ENCODE measurements around the gene CLEC6A. TPM values are rescaled to one million over a fixed set of nuclear protein-coding genes. Genes with fewer than 3 reads are reported as not detected.
"Not testable (repeated sequence)": the region's sequence is repeated elsewhere in the genome, so short reads cannot be mapped to it uniquely, and the experiment has no call there.

The CLEC6A gene
- total RNA-seq, result under 1 TPM in 1 of 8 experiments, not detected in 7; 0.11 TPM

- no peak within 1 kb of the TSS for H3K27ac ChIP-seq
- no peak for ATAC-seq (replicated peaks in 6 of 8)
- H3K4me1 ChIP-seq (replicated peaks in 1 of 2), result peaks cover 0 to 7% of the 10 kb centered on the region in 2 donors
- WGBS, 10 experiments, result 0 to 100% (median 55%) methylated on average over 2 of the region's 2 CpGs; no CpG with 5 or more reads in 2 of the 10 experiments
- H3K4me3 ChIP-seq, result no peak within 1 kb of the TSS
- in situ Hi-C loops (cut with MboI; ENCODE audit: low pct_unique_long_range_greater_than_20kb in 2 of 9, low sequenced_read_pairs in 9 of 9, unreplicated experiment in 9 of 9), result no loop called here
Observed at GRCh38 chr12:8455727-8456360, at the start of gene CLEC6A. CLEC6A (plus strand) TSS chr12:8455962; CDS start chr12:8456112, 150 bp downstream.

- H3K4me3 ChIP-seq; H3K27ac ChIP-seq; H3K4me1 ChIP-seq (replicated peaks in 1 of 2); ATAC-seq (replicated peaks in 6 of 8); in situ Hi-C loops (cut with MboI; ENCODE audit: low pct_unique_long_range_greater_than_20kb in 2 of 9, low sequenced_read_pairs in 9 of 9, unreplicated experiment in 9 of 9): not testable (repeated sequence)
- 50% methylated on average over 1 of the region's 6 CpGs; no CpG with 5 or more reads in 9 of the 10 experiments for WGBS, 10 experiments
Observed at GRCh38 chr12:8419576-8419975, 36.2 kb upstream of the CLEC6A start.

- Histone ChIP-seq H3K4me1 (replicated peaks in 1 of 2) (no peaks in the 10 kb centered on the region), H3K27ac (no peak overlapping the region), H3K4me3 (no peak overlapping the region)
- in situ Hi-C loops (cut with MboI; ENCODE audit: low pct_unique_long_range_greater_than_20kb in 2 of 9, low sequenced_read_pairs in 9 of 9, unreplicated experiment in 9 of 9), result no loop called here
- ATAC-seq (replicated peaks in 6 of 8), result no peak
- whole genome bisulfite sequencing, 10 experiments, result no CpG with 5 or more reads among the region's 10 CpGs
Observed at GRCh38 chr12:8420506-8420905, 35.3 kb upstream of the CLEC6A start.

- in situ Hi-C loops (cut with MboI; ENCODE audit: low pct_unique_long_range_greater_than_20kb in 2 of 9, low sequenced_read_pairs in 9 of 9, unreplicated experiment in 9 of 9); ATAC-seq (replicated peaks in 6 of 8); H3K27ac ChIP-seq; H3K4me3 ChIP-seq; H3K4me1 ChIP-seq (replicated peaks in 1 of 2): not testable (repeated sequence)
- 54 to 100% (median 80%) methylated on average over 1 to 10 of the region's 22 CpGs; no CpG with 5 or more reads in 5 of the 10 experiments for WGBS, 10 experiments
Observed at GRCh38 chr12:8444536-8445278, 11.1 kb upstream of the CLEC6A start.

GRCh38 chr12:8445731-8446130 is 10.0 kb upstream of the CLEC6A start:
- H3K4me1 ChIP-seq (replicated peaks in 1 of 2), result peaks cover 0 to 4% of the 10 kb centered on the region in 2 donors
- in situ Hi-C loops (cut with MboI; ENCODE audit: low pct_unique_long_range_greater_than_20kb in 2 of 9, low sequenced_read_pairs in 9 of 9, unreplicated experiment in 9 of 9), result no loop called here
- no peak for ATAC-seq (replicated peaks in 6 of 8)
- H3K27ac ChIP-seq, result no peak overlapping the region
- H3K4me3 ChIP-seq, result no peak overlapping the region
- WGBS, 10 experiments, result 75 to 100% (median 98%) methylated on average over 1 to 2 of the region's 2 CpGs; no CpG with 5 or more reads in 2 of the 10 experiments

- no peak overlapping the region for H3K4me3 ChIP-seq
- WGBS, 10 experiments, result 40 to 100% (median 84%) methylated on average over 1 to 17 of the region's 35 CpGs
- no peak for ATAC-seq (replicated peaks in 6 of 8)
- peaks cover 0 to 4% of the 10 kb centered on the region in 2 donors for H3K4me1 ChIP-seq (replicated peaks in 1 of 2)
- in situ Hi-C loops (cut with MboI; ENCODE audit: low pct_unique_long_range_greater_than_20kb in 2 of 9, low sequenced_read_pairs in 9 of 9, unreplicated experiment in 9 of 9), result no loop called here
- no peak overlapping the region for H3K27ac ChIP-seq
Observed at GRCh38 chr12:8446642-8447547, 8.9 kb upstream of the CLEC6A start.

GRCh38 chr12:8449355-8449859 is 6.4 kb upstream of the CLEC6A start:
- Histone ChIP-seq H3K27ac (no peak overlapping the region), H3K4me3 (no peak overlapping the region), H3K4me1 (replicated peaks in 1 of 2) (peaks cover 0 to 11% of the 10 kb centered on the region in 2 donors)
- 0 to 90% (median 13%) methylated on average over 1 to 2 of the region's 7 CpGs; no CpG with 5 or more reads in 4 of the 10 experiments for WGBS, 10 experiments
- ATAC-seq (replicated peaks in 6 of 8), result peak in 5 of 8 experiments; percentile 17 to 86 (median 41)
- in situ Hi-C loops (cut with MboI; ENCODE audit: low pct_unique_long_range_greater_than_20kb in 2 of 9, low sequenced_read_pairs in 9 of 9, unreplicated experiment in 9 of 9), result no loop called here

GRCh38 chr12:8452036-8452435 is 3.7 kb upstream of the CLEC6A start:
- Histone ChIP-seq H3K4me1 (replicated peaks in 1 of 2) (peaks cover 0 to 11% of the 10 kb centered on the region in 2 donors), H3K27ac (no peak overlapping the region), H3K4me3 (no peak overlapping the region)
- ATAC-seq (replicated peaks in 6 of 8), result no peak
- 20 to 100% (median 91%) methylated on average over 1 to 10 of the region's 12 CpGs; no CpG with 5 or more reads in 3 of the 10 experiments for WGBS, 10 experiments
- in situ Hi-C loops (cut with MboI; ENCODE audit: low pct_unique_long_range_greater_than_20kb in 2 of 9, low sequenced_read_pairs in 9 of 9, unreplicated experiment in 9 of 9), result no loop called here

- no peak overlapping the region for H3K4me3 ChIP-seq
- WGBS, 10 experiments, result 0 to 36% (median 21%) methylated on average over 1 to 4 of the region's 4 CpGs; no CpG with 5 or more reads in 1 of the 10 experiments
- in situ Hi-C loops (cut with MboI; ENCODE audit: low pct_unique_long_range_greater_than_20kb in 2 of 9, low sequenced_read_pairs in 9 of 9, unreplicated experiment in 9 of 9), result no loop called here
- H3K27ac ChIP-seq, result no peak overlapping the region
- H3K4me1 ChIP-seq (replicated peaks in 1 of 2), result peaks cover 0 to 11% of the 10 kb centered on the region in 2 donors
- ATAC-seq (replicated peaks in 6 of 8), result peak in 4 of 8 experiments; percentile 58 to 62 (median 61)
Observed at GRCh38 chr12:8453021-8453513, 2.7 kb upstream of the CLEC6A start.

GRCh38 chr12:8453796-8454195 is 2.0 kb upstream of the CLEC6A start:
- 0 to 100% (median 80%) methylated on average over 1 of the region's 1 CpG; no CpG with 5 or more reads in 3 of the 10 experiments for WGBS, 10 experiments
- Histone ChIP-seq H3K4me3 (no peak overlapping the region), H3K4me1 (replicated peaks in 1 of 2) (peaks cover 0 to 11% of the 10 kb centered on the region in 2 donors), H3K27ac (no peak overlapping the region)
- peak in 1 of 8 experiments; percentile 23 for ATAC-seq (replicated peaks in 6 of 8)
- in situ Hi-C loops (cut with MboI; ENCODE audit: low pct_unique_long_range_greater_than_20kb in 2 of 9, low sequenced_read_pairs in 9 of 9, unreplicated experiment in 9 of 9), result no loop called here

- Histone ChIP-seq H3K4me1 (replicated peaks in 1 of 2) (peaks cover 0 to 7% of the 10 kb centered on the region in 2 donors), H3K27ac (no peak overlapping the region), H3K4me3 (no peak overlapping the region)
- in situ Hi-C loops (cut with MboI; ENCODE audit: low pct_unique_long_range_greater_than_20kb in 2 of 9, low sequenced_read_pairs in 9 of 9, unreplicated experiment in 9 of 9), result no loop called here
- ATAC-seq (replicated peaks in 6 of 8), result no peak
Observed at GRCh38 chr12:8455271-8455670, 491 bp upstream of the CLEC6A start.

GRCh38 chr12:8461426-8461825 is 5.7 kb downstream of the CLEC6A start:
- no peak for ATAC-seq (replicated peaks in 6 of 8)
- in situ Hi-C loops (cut with MboI; ENCODE audit: low pct_unique_long_range_greater_than_20kb in 2 of 9, low sequenced_read_pairs in 9 of 9, unreplicated experiment in 9 of 9), result no loop called here
- H3K27ac ChIP-seq, result no peak overlapping the region
- no peaks in the 10 kb centered on the region for H3K4me1 ChIP-seq (replicated peaks in 1 of 2)
- WGBS, 10 experiments, result 0 to 95% (median 78%) methylated on average over 1 to 2 of the region's 2 CpGs; no CpG with 5 or more reads in 1 of the 10 experiments
- H3K4me3 ChIP-seq, result no peak overlapping the region

All from motor neuron (in vitro differentiated cells).